ENCODE data around the gene EPS8L1.
"Not testable (repeated sequence)": the region's sequence is repeated elsewhere in the genome, so short reads cannot be mapped to it uniquely, and the experiment has no call there.

EPS8L1 gene

GRCh38 chr19:55036058-55036457 is 39.6 kb upstream of the EPS8L1 start:
- no CpG with 5 or more reads among the region's 2 CpGs for WGBS, 2 donors (ENCODE audit: extremely low coverage in 2 of 2, insufficient read length in 2 of 2, insufficient replicate concordance in 1 of 2)
- Histone ChIP-seq H3K4me2 (ENCODE audit: insufficient read depth, low read length, poor library complexity, severe bottlenecking) (no peak overlapping the region), H3K4ac (ENCODE audit: low read length) (no peak overlapping the region), H2BK12ac (ENCODE audit: low read length) (no peak overlapping the region), H3K23ac (ENCODE audit: low read depth, low read length, poor library complexity) (no peak overlapping the region), H2AFZ (ENCODE audit: low read length) (no peak overlapping the region), H3K79me1 (ENCODE audit: low read depth, low read length) (no peaks in the 10 kb centered on the region), H4K8ac (ENCODE audit: low read depth, low read length) (no peak overlapping the region), H3K4me3 (ENCODE audit: low read length in 2 of 2) (no peak overlapping the region), H3K27me3 (ENCODE audit: control insufficient read depth in 3 of 3, insufficient read depth in 3 of 3, low read depth in 1 of 3, low read length in 3 of 3) (no peaks in the 10 kb centered on the region), H3K27ac (replicated peaks; ENCODE audit: low read length) (no peak overlapping the region), H3K36me3 (replicated peaks in 1 of 2; ENCODE audit: control insufficient read depth in 2 of 2, insufficient read depth in 2 of 2, low read length in 2 of 2) (peaks cover 0 to 18% of the 10 kb centered on the region in 2 donors), H2BK15ac (ENCODE audit: low read length) (no peak overlapping the region), H3K9me3 (replicated peaks in 1 of 2; ENCODE audit: control insufficient read depth in 2 of 2, insufficient read depth in 1 of 2, low read depth in 1 of 2, low read length in 2 of 2) (peaks cover 0 to 2% of the 10 kb centered on the region in 2 donors), H3K9ac (ENCODE audit: low read depth, low read length, poor library complexity) (no peak overlapping the region), H2BK5ac (ENCODE audit: low read length) (no peak overlapping the region), H3K14ac (ENCODE audit: low read length) (no peak overlapping the region), H3K18ac (ENCODE audit: low read length) (no peak overlapping the region), H3K4me1 (ENCODE audit: control insufficient read depth in 2 of 2, insufficient read depth in 1 of 2, low read depth in 1 of 2, low read length in 2 of 2) (no peaks in the 10 kb centered on the region), H2BK120ac (ENCODE audit: low read depth, low read length) (no peak overlapping the region), H4K91ac (ENCODE audit: low read depth, low read length, poor library complexity) (no peak overlapping the region), H2AK5ac (ENCODE audit: low read depth, low read length) (no peak overlapping the region)
- no peak for DNase-seq (ENCODE audit: low spot score)

- H2BK120ac ChIP-seq (ENCODE audit: low read depth, low read length); H3K4me2 ChIP-seq (ENCODE audit: insufficient read depth, low read length, poor library complexity, severe bottlenecking); H3K9ac ChIP-seq (ENCODE audit: low read depth, low read length, poor library complexity); H3K9me3 ChIP-seq (replicated peaks in 1 of 2; ENCODE audit: control insufficient read depth in 2 of 2, insufficient read depth in 1 of 2, low read depth in 1 of 2, low read length in 2 of 2); H3K14ac ChIP-seq (ENCODE audit: low read length); H4K8ac ChIP-seq (ENCODE audit: low read depth, low read length); DNase-seq (ENCODE audit: low spot score); H4K91ac ChIP-seq (ENCODE audit: low read depth, low read length, poor library complexity); H3K4me3 ChIP-seq (ENCODE audit: low read length in 2 of 2); H2BK15ac ChIP-seq (ENCODE audit: low read length); H2AK5ac ChIP-seq (ENCODE audit: low read depth, low read length); H2AFZ ChIP-seq (ENCODE audit: low read length); H3K23ac ChIP-seq (ENCODE audit: low read depth, low read length, poor library complexity); H2BK12ac ChIP-seq (ENCODE audit: low read length); H3K4ac ChIP-seq (ENCODE audit: low read length); H3K4me1 ChIP-seq (ENCODE audit: control insufficient read depth in 2 of 2, insufficient read depth in 1 of 2, low read depth in 1 of 2, low read length in 2 of 2); H3K79me1 ChIP-seq (ENCODE audit: low read depth, low read length); H3K18ac ChIP-seq (ENCODE audit: low read length); H3K27ac ChIP-seq (replicated peaks; ENCODE audit: low read length); H3K27me3 ChIP-seq (ENCODE audit: control insufficient read depth in 3 of 3, insufficient read depth in 3 of 3, low read depth in 1 of 3, low read length in 3 of 3); H2BK5ac ChIP-seq (ENCODE audit: low read length): not testable (repeated sequence)
- H3K36me3 ChIP-seq (replicated peaks in 1 of 2; ENCODE audit: control insufficient read depth in 2 of 2, insufficient read depth in 2 of 2, low read length in 2 of 2), result peaks cover 2 to 27% of the 10 kb centered on the region in 2 donors
- whole genome bisulfite sequencing, 2 donors (ENCODE audit: extremely low coverage in 2 of 2, insufficient read length in 2 of 2, insufficient replicate concordance in 1 of 2), result no CpG with 5 or more reads among the region's 6 CpGs
Observed at GRCh38 chr19:55037603-55038002, 38.1 kb upstream of the EPS8L1 start.

- H2BK12ac ChIP-seq (ENCODE audit: low read length); DNase-seq (ENCODE audit: low spot score); H2AFZ ChIP-seq (ENCODE audit: low read length); H3K14ac ChIP-seq (ENCODE audit: low read length); H3K4ac ChIP-seq (ENCODE audit: low read length); H2BK5ac ChIP-seq (ENCODE audit: low read length); H3K23ac ChIP-seq (ENCODE audit: low read depth, low read length, poor library complexity); H3K4me2 ChIP-seq (ENCODE audit: insufficient read depth, low read length, poor library complexity, severe bottlenecking); H3K4me3 ChIP-seq (ENCODE audit: low read length in 2 of 2); H3K4me1 ChIP-seq (ENCODE audit: control insufficient read depth in 2 of 2, insufficient read depth in 1 of 2, low read depth in 1 of 2, low read length in 2 of 2); H3K27me3 ChIP-seq (ENCODE audit: control insufficient read depth in 3 of 3, insufficient read depth in 3 of 3, low read depth in 1 of 3, low read length in 3 of 3); H4K8ac ChIP-seq (ENCODE audit: low read depth, low read length); H4K91ac ChIP-seq (ENCODE audit: low read depth, low read length, poor library complexity); H2BK120ac ChIP-seq (ENCODE audit: low read depth, low read length); H3K27ac ChIP-seq (replicated peaks; ENCODE audit: low read length); H3K79me1 ChIP-seq (ENCODE audit: low read depth, low read length); H3K18ac ChIP-seq (ENCODE audit: low read length); H2AK5ac ChIP-seq (ENCODE audit: low read depth, low read length); H2BK15ac ChIP-seq (ENCODE audit: low read length); H3K9me3 ChIP-seq (replicated peaks in 1 of 2; ENCODE audit: control insufficient read depth in 2 of 2, insufficient read depth in 1 of 2, low read depth in 1 of 2, low read length in 2 of 2); H3K9ac ChIP-seq (ENCODE audit: low read depth, low read length, poor library complexity): not testable (repeated sequence)
- WGBS, 2 donors (ENCODE audit: extremely low coverage in 2 of 2, insufficient read length in 2 of 2, insufficient replicate concordance in 1 of 2), result no CpG with 5 or more reads among the region's 12 CpGs
- H3K36me3 ChIP-seq (replicated peaks in 1 of 2; ENCODE audit: control insufficient read depth in 2 of 2, insufficient read depth in 2 of 2, low read length in 2 of 2), result peaks cover 10 to 52% of the 10 kb centered on the region in 2 donors
Observed at GRCh38 chr19:55040654-55041053, 35.0 kb upstream of the EPS8L1 start.

GRCh38 chr19:55041244-55041626 is 34.4 kb upstream of the EPS8L1 start:
- no CpG with 5 or more reads among the region's 10 CpGs for WGBS, 2 donors (ENCODE audit: extremely low coverage in 2 of 2, insufficient read length in 2 of 2, insufficient replicate concordance in 1 of 2)
- no peak overlapping the region for H2BK15ac ChIP-seq (ENCODE audit: low read length)
- no peak overlapping the region for H3K4me3 ChIP-seq (ENCODE audit: low read length in 2 of 2)

More at GRCh38 chr19:55041244-55041626, 34.4 kb upstream of the EPS8L1 start:
- H3K9me3 ChIP-seq (replicated peaks in 1 of 2; ENCODE audit: control insufficient read depth in 2 of 2, insufficient read depth in 1 of 2, low read depth in 1 of 2, low read length in 2 of 2), result peaks cover 0 to 2% of the 10 kb centered on the region in 2 donors
- H4K91ac ChIP-seq (ENCODE audit: low read depth, low read length, poor library complexity), result no peak overlapping the region
- H3K14ac ChIP-seq (ENCODE audit: low read length), result no peak overlapping the region
- no peak overlapping the region for H2BK12ac ChIP-seq (ENCODE audit: low read length)
- H3K18ac ChIP-seq (ENCODE audit: low read length), result no peak overlapping the region
- DNase-seq (ENCODE audit: low spot score), result no peak
- peaks cover 10 to 52% of the 10 kb centered on the region in 2 donors for H3K36me3 ChIP-seq (replicated peaks in 1 of 2; ENCODE audit: control insufficient read depth in 2 of 2, insufficient read depth in 2 of 2, low read length in 2 of 2)
- H2BK5ac ChIP-seq (ENCODE audit: low read length), result no peak overlapping the region
- H3K9ac ChIP-seq (ENCODE audit: low read depth, low read length, poor library complexity), result no peak overlapping the region
- H2AFZ ChIP-seq (ENCODE audit: low read length), result no peak overlapping the region
- no peaks in the 10 kb centered on the region for H3K79me1 ChIP-seq (ENCODE audit: low read depth, low read length)
- no peak overlapping the region for H2AK5ac ChIP-seq (ENCODE audit: low read depth, low read length)
- no peak overlapping the region for H2BK120ac ChIP-seq (ENCODE audit: low read depth, low read length)
- no peak overlapping the region for H3K27ac ChIP-seq (replicated peaks; ENCODE audit: low read length)
- no peak overlapping the region for H4K8ac ChIP-seq (ENCODE audit: low read depth, low read length)
- no peak overlapping the region for H3K23ac ChIP-seq (ENCODE audit: low read depth, low read length, poor library complexity)
- H3K4me2 ChIP-seq (ENCODE audit: insufficient read depth, low read length, poor library complexity, severe bottlenecking), result no peak overlapping the region
- H3K4me1 ChIP-seq (ENCODE audit: control insufficient read depth in 2 of 2, insufficient read depth in 1 of 2, low read depth in 1 of 2, low read length in 2 of 2), result no peaks in the 10 kb centered on the region
- no peaks in the 10 kb centered on the region for H3K27me3 ChIP-seq (ENCODE audit: control insufficient read depth in 3 of 3, insufficient read depth in 3 of 3, low read depth in 1 of 3, low read length in 3 of 3)
- no peak overlapping the region for H3K4ac ChIP-seq (ENCODE audit: low read length)
